Measurements from ENCODE around the gene RASGRP1.

The RASGRP1 gene

GRCh38 chr15:38440353-38441129, 124.1 kb downstream of the RASGRP1 start:
- Histone ChIP-seq H3K27me3 (no peaks in the 10 kb centered on the region), H3K27ac (peak overlapping the region; percentile 48), H3K36me3 (no peaks in the 10 kb centered on the region), H3K9me3 (no peaks in the 10 kb centered on the region), H3K4me3 (ENCODE audit: low read depth in 1 of 2, low read length in 1 of 2) (peak overlapping the region in 1 of 2 experiments; percentile 22), H3K4me1 (ENCODE audit: control insufficient read depth in 1 of 2, insufficient read depth in 1 of 2, low read depth in 1 of 2, low read length in 1 of 2) (peaks cover 25 to 28% of the 10 kb centered on the region in 2 experiments)
- TF ChIP-seq CTCF (IDR thresholded peaks at IDR 0.05) = peak; percentile 93

All from neutrophil (primary cell).